GM12892 (cell line): Measurements from ENCODE around the gene TAOK3.

Experiments
- POLR2A ChIP-seq: IDR thresholded peaks from 2 replicates; pipeline ENCODE4 v1.6.1; 2011; ENCODE audit warnings: low read depth, low read length, control low read depth
- POLR2AphosphoS5 ChIP-seq: IDR thresholded peaks from 2 replicates; pipeline ENCODE4 v1.6.1; 2011; ENCODE audit warnings: low read depth, low read length, control low read depth

GRCh38 chr12:118271770-118272417, 100.8 kb downstream of the TAOK3 start:
- TF ChIP-seq POLR2A (no peak), POLR2AphosphoS5 (no peak)
